ENCODE measurements around the gene ERAS.

DNA sequence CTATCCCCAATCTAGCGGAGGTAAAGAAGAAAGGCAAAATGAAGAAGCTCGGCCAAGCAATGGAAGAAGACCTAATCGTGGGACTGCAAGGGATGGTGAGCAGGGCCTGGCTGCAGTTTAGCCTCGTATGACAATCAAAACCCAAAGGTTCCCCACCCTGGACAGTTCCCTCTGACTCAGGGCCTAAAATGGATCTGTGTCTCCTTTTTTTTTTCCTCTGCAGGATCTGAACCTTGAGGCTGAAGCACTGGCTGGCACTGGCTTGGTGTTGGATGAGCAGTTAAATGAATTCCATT, 23.5 kb upstream of the ERAS start:
- TF ChIP-seq, protein P1, sequence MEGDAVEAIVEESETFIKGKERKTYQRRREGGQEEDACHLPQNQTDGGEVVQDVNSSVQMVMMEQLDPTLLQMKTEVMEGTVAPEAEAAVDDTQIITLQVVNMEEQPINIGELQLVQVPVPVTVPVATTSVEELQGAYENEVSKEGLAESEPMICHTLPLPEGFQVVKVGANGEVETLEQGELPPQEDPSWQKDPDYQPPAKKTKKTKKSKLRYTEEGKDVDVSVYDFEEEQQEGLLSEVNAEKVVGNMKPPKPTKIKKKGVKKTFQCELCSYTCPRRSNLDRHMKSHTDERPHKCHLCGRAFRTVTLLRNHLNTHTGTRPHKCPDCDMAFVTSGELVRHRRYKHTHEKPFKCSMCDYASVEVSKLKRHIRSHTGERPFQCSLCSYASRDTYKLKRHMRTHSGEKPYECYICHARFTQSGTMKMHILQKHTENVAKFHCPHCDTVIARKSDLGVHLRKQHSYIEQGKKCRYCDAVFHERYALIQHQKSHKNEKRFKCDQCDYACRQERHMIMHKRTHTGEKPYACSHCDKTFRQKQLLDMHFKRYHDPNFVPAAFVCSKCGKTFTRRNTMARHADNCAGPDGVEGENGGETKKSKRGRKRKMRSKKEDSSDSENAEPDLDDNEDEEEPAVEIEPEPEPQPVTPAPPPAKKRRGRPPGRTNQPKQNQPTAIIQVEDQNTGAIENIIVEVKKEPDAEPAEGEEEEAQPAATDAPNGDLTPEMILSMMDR (IDR thresholded peaks at IDR 0.05): no peak
- no peak for TF ChIP-seq CEBPB (IDR thresholded peaks at IDR 0.05)
- TF ChIP-seq, protein P2, sequence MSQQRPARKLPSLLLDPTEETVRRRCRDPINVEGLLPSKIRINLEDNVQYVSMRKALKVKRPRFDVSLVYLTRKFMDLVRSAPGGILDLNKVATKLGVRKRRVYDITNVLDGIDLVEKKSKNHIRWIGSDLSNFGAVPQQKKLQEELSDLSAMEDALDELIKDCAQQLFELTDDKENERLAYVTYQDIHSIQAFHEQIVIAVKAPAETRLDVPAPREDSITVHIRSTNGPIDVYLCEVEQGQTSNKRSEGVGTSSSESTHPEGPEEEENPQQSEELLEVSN (IDR thresholded peaks at IDR 0.05; ENCODE audit: borderline replicate concordance, low read depth): no peak
- no peak for TF ChIP-seq RAD21 (conservative IDR thresholded peaks at IDR 0.05 in 1 of 2, IDR thresholded peaks at IDR 0.05 in 1 of 2)
- TF ChIP-seq POLR2A (IDR thresholded peaks at IDR 0.05; ENCODE audit: low read length): no peak
- TF ChIP-seq SREBF2 (IDR thresholded peaks at IDR 0.05): no peak
